HepG2 (cell line): ENCODE data around the gene CDK9. TPM values are rescaled to one million over a fixed set of nuclear protein-coding genes. Genes with fewer than 3 reads are reported as not detected.
A peak's percentile ranks its signal among the peaks of the same experiment; 100 is the strongest.

ENCODE experiments used
- ARID2 ChIP-seq: sonication (generic); formaldehyde crosslinking; IDR thresholded peaks from 2 replicates; pipeline ENCODE4 v1.8.1; 2022; ENCODE audit warnings: mild to moderate bottlenecking, missing genetic modification reagents, borderline replicate concordance
- BHLHE40 ChIP-seq: IDR thresholded peaks from 2 replicates; pipeline ENCODE4 v1.6.1; 2011; ENCODE audit warnings: low read length, improper control_type of control experiment
- FOSL1 ChIP-seq: sonication (generic); formaldehyde crosslinking; IDR thresholded peaks from 2 replicates; pipeline ENCODE4 v1.9.0; 2021; ENCODE audit warnings: missing genetic modification reagents, borderline replicate concordance
- HOXA7 ChIP-seq: sonication (generic); formaldehyde crosslinking; IDR thresholded peaks from 2 replicates; pipeline ENCODE4 v1.8.1; 2022; ENCODE audit warnings: mild to moderate bottlenecking, missing genetic modification reagents, moderate library complexity
- JUN ChIP-seq: sonication (generic); formaldehyde crosslinking; IDR thresholded peaks from 2 replicates; pipeline ENCODE4 v1.4.0; 2020; ENCODE audit warnings: mild to moderate bottlenecking, missing genetic modification reagents
- KDM1A ChIP-seq: IDR thresholded peaks from 2 replicates; pipeline ENCODE4 v1.6.1; 2016; ENCODE audit warnings: missing compliant biosample characterization
- KDM5B ChIP-seq: sonication (generic); formaldehyde crosslinking; IDR thresholded peaks from 2 replicates; pipeline ENCODE4 v1.4.0; 2020; ENCODE audit warnings: missing genetic modification reagents, mild to moderate bottlenecking, borderline replicate concordance
- MEIS2 ChIP-seq: sonication (generic); formaldehyde crosslinking; IDR thresholded peaks from 2 replicates; pipeline ENCODE4 v1.9.0; 2021; ENCODE audit warnings: mild to moderate bottlenecking, missing genetic modification reagents
- MIER3 ChIP-seq: IDR thresholded peaks from 2 replicates; pipeline ENCODE4 v1.6.1; 2016; ENCODE audit warnings: missing compliant biosample characterization, borderline replicate concordance
- NCOA5 ChIP-seq: sonication (generic); formaldehyde crosslinking; IDR thresholded peaks from 2 replicates; pipeline ENCODE4 v1.4.0; 2020; ENCODE audit warnings: missing genetic modification reagents
- REL ChIP-seq: sonication (generic); formaldehyde crosslinking; conservative IDR thresholded peaks from 2 replicates; pipeline ENCODE4 v1.8.0; 2022; ENCODE audit warnings: mild to moderate bottlenecking, missing genetic modification reagents, moderate library complexity
- RFX3 ChIP-seq: IDR thresholded peaks from 2 replicates; pipeline ENCODE4 v1.6.1; 2016; ENCODE audit warnings: missing biosample characterization, missing genetic modification reagents
- SOX5 ChIP-seq: IDR thresholded peaks from 2 replicates; pipeline ENCODE4 v1.6.1; 2016; ENCODE audit warnings: borderline replicate concordance
- SRSF1 ChIP-seq: fragments of 200-400 bp; formaldehyde crosslinking; optimal IDR thresholded peaks from 2 replicates; pipeline ENCODE3; 2017; ENCODE audit warnings: mild to moderate bottlenecking, low read depth, low read length, moderate library complexity
- ZMAT3 ChIP-seq: sonication (generic); formaldehyde crosslinking; conservative IDR thresholded peaks from 2 replicates; pipeline ENCODE4 v1.7.0; 2021; ENCODE audit warnings: missing genetic modification reagents
- ZNF331 ChIP-seq: sonication (generic); formaldehyde crosslinking; IDR thresholded peaks from 2 replicates; pipeline ENCODE4 v1.4.0; 2020; ENCODE audit warnings: missing genetic modification reagents
- ZNF431 ChIP-seq: sonication (generic); formaldehyde crosslinking; IDR thresholded peaks from 2 replicates; pipeline ENCODE4 v1.9.0; 2022; ENCODE audit warnings: missing genetic modification reagents, low read depth, mild to moderate bottlenecking, borderline replicate concordance
- ZNF441 ChIP-seq: sonication (generic); formaldehyde crosslinking; IDR thresholded peaks from 2 replicates; pipeline ENCODE4 v1.7.0; 2021; ENCODE audit warnings: missing genetic modification reagents, borderline replicate concordance
- ZNF609 ChIP-seq: sonication (generic); formaldehyde crosslinking; IDR thresholded peaks from 2 replicates; pipeline ENCODE4 v1.4.0; 2020; ENCODE audit warnings: mild to moderate bottlenecking, missing genetic modification reagents, borderline replicate concordance
- ZNF687 ChIP-seq: sonication (generic); formaldehyde crosslinking; IDR thresholded peaks from 2 replicates; pipeline ENCODE4 v1.5.1; 2020; ENCODE audit warnings: mild to moderate bottlenecking, missing genetic modification reagents, moderate library complexity
- ZNF775 ChIP-seq: sonication (generic); formaldehyde crosslinking; IDR thresholded peaks from 2 replicates; pipeline ENCODE4 v1.4.0; 2020; ENCODE audit warnings: missing genetic modification reagents, mild to moderate bottlenecking, moderate library complexity, borderline replicate concordance
- ZSCAN30 ChIP-seq: sonication (generic); formaldehyde crosslinking; IDR thresholded peaks from 2 replicates; pipeline ENCODE4 v1.5.0; 2020; ENCODE audit warnings: mild to moderate bottlenecking, missing genetic modification reagents
- polyA plus RNA-seq, 8 experiments: library from polyadenylated mRNA; depleted of rRNA in 3 of 8; stranded (reverse) in 7 of 8; unstranded in 1 of 8; fragments of >200 nt; fragmentation: Illumina TruSeq in 4 of 8; extraction: Trizol in 4 of 8; gene quantifications; 2 replicates each; pipeline versions ENCODE4 v1.2.1 to v1.2.3, GENCODE V29; 2011 to 2016; ENCODE audit warnings: low read depth in 4 of 8, missing spikeins in 1 of 8, mixed read lengths in 1 of 8; ENCODE audit not compliant: insufficient read depth in 1 of 8
- total RNA-seq, 5 experiments: library from RNA; depleted of rRNA; stranded (reverse); fragments of >200 nt; fragmentation: Illumina TruSeq; extraction: Trizol; gene quantifications; 2 replicates each; pipeline ENCODE4 v1.2.3, GENCODE V29; 2016; ENCODE audit warnings: low read depth in 1 of 5

The CDK9 gene
- total and polyA plus RNA-seq, 2 of the 13 experiments (the other 11 are each of a cell fraction or from before 2014, with no cell fraction given), result 16.8 to 21.5 TPM

GRCh38 chr9:127828262-127829031 lies 42.6 kb downstream of the CDK9 start (continued):
- TF ChIP-seq ZNF609 (0 out of 2 replicates have a peak, but pooled peaks have one; percentile 52), NCOA5 (CRISPR knock-in tag) (no peak), BHLHE40 (no peak), ZNF431 (CRISPR knock-in tag) (no peak), MIER3 (CRISPR knock-in tag) (peak; percentile 47; the same call in 1 of the 2 replicates), ZNF331 (CRISPR knock-in tag) (peak; percentile 47; the same call in 1 of the 2 replicates), HOXA7 (no peak), RFX3 (no peak), SOX5 (CRISPR knock-in tag) (peak; percentile 13; the same call in 1 of the 2 replicates), ARID2 (CRISPR knock-in tag) (no peak), REL (CRISPR knock-in tag) (no peak), ZNF687 (CRISPR knock-in tag) (peak; percentile 91), ZMAT3 (0 out of 2 replicates have a peak, but pooled peaks have one; percentile 72), JUN (CRISPR knock-in tag) (no peak), SRSF1 (no peak), KDM5B (CRISPR knock-in tag) (peak; percentile 59), ZSCAN30 (CRISPR knock-in tag) (no peak), FOSL1 (CRISPR knock-in tag) (no peak), KDM1A (CRISPR knock-in tag) (no peak), MEIS2 (CRISPR knock-in tag) (no peak), ZNF775 (CRISPR knock-in tag) (peak; percentile 62; the same call in 1 of the 2 replicates), ZNF441 (CRISPR knock-in tag) (no peak)
